NB4 (cell line): ENCODE results near the gene INTS6.

ENCODE experiments used
- MYC ChIP-seq: IDR thresholded peaks from 2 replicates; pipeline ENCODE4 v1.6.1; 2011; ENCODE audit warnings: low read depth, low read length
- POLR2A ChIP-seq: IDR thresholded peaks from 2 replicates; pipeline ENCODE4 v1.6.1; 2011; ENCODE audit warnings: mild to moderate bottlenecking; ENCODE audit not compliant: insufficient read length; ENCODE audit errors: extremely low read depth
- TF ChIP-seq, protein P1 (sequence below): IDR thresholded peaks from one replicate; pipeline ENCODE4 v1.5.1; 2012; ENCODE audit warnings: low read depth, low read length

DNA sequence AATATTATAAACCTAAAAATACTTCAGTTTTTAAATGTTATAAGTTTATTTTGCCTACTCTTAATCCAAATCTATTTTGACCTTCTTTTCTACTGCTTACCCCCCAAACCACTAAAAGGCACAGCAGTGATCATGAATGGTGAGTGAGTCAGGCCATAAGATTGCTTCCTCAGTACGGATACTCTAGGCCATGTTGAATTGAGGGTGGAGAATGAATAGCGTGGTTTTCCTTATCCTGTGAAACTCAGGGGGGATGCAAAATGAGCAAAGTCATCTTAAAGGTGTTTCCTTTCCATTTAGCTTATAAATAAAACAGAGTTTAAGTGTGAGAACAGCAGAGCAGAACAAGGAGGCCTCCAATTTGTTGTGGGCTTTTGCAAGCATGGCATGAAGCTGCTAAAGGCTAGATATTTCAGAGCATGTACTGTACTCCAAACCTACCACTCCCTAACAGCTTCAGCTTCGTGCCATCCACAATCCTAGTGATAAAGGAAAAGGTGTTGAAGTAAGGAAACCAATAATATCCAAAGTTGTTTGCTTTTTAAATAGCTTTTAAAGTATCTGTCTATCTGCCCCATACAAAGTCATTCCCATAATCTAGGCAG is 88.3 kb downstream of the INTS6 start:
- TF ChIP-seq, protein P1, sequence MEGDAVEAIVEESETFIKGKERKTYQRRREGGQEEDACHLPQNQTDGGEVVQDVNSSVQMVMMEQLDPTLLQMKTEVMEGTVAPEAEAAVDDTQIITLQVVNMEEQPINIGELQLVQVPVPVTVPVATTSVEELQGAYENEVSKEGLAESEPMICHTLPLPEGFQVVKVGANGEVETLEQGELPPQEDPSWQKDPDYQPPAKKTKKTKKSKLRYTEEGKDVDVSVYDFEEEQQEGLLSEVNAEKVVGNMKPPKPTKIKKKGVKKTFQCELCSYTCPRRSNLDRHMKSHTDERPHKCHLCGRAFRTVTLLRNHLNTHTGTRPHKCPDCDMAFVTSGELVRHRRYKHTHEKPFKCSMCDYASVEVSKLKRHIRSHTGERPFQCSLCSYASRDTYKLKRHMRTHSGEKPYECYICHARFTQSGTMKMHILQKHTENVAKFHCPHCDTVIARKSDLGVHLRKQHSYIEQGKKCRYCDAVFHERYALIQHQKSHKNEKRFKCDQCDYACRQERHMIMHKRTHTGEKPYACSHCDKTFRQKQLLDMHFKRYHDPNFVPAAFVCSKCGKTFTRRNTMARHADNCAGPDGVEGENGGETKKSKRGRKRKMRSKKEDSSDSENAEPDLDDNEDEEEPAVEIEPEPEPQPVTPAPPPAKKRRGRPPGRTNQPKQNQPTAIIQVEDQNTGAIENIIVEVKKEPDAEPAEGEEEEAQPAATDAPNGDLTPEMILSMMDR: no peak
- no peak for TF ChIP-seq POLR2A
- no peak for TF ChIP-seq MYC
